ENCODE data around the gene STX1A. TPM values are rescaled to one million over a fixed set of nuclear protein-coding genes. Genes with fewer than 3 reads are reported as not detected.

The STX1A gene
- total RNA-seq, 2 donors from 2014 or later: 2.6 TPM

GRCh38 chr7:73669858-73670385 is 49.5 kb downstream of the STX1A start:
- H3K4me3 ChIP-seq: no peak overlapping the region
- no peak overlapping the region for H3K27ac ChIP-seq
- peaks cover 0 to 13% of the 10 kb centered on the region in 2 donors for H3K4me1 ChIP-seq
- no peaks in the 10 kb centered on the region for H3K27me3 ChIP-seq
- no peak for DNase-seq (ENCODE audit: low spot score)
- TF ChIP-seq CTCF (IDR thresholded peaks at IDR 0.05): no peak
- no peaks in the 10 kb centered on the region for H3K9me3 ChIP-seq
- H3K36me3 ChIP-seq: no peaks in the 10 kb centered on the region

GRCh38 chr7:73669288-73669701 is 50.2 kb downstream of the STX1A start:
- DNase-seq (ENCODE audit: low spot score): no peak
- H3K36me3 ChIP-seq: no peaks in the 10 kb centered on the region
- no peak overlapping the region for H3K4me3 ChIP-seq
- TF ChIP-seq CTCF (IDR thresholded peaks at IDR 0.05): no peak
- H3K27ac ChIP-seq: no peak overlapping the region
- H3K4me1 ChIP-seq: peaks cover 0 to 13% of the 10 kb centered on the region in 2 donors
- no peaks in the 10 kb centered on the region for H3K9me3 ChIP-seq
- no peaks in the 10 kb centered on the region for H3K27me3 ChIP-seq

GRCh38 chr7:73668886-73669230 is 50.6 kb downstream of the STX1A start:
- no peaks in the 10 kb centered on the region for H3K9me3 ChIP-seq
- H3K36me3 ChIP-seq: no peaks in the 10 kb centered on the region
- no peak for DNase-seq (ENCODE audit: low spot score)
- H3K27me3 ChIP-seq: no peaks in the 10 kb centered on the region
- TF ChIP-seq CTCF (IDR thresholded peaks at IDR 0.05): no peak
- peaks cover 0 to 13% of the 10 kb centered on the region in 2 donors for H3K4me1 ChIP-seq
- H3K27ac ChIP-seq: no peak overlapping the region
- H3K4me3 ChIP-seq: peak overlapping the region; percentile 59 to 60

GRCh38 chr7:73668103-73668885 is 51.2 kb downstream of the STX1A start:
- Histone ChIP-seq H3K27me3 (no peaks in the 10 kb centered on the region), H3K9me3 (no peaks in the 10 kb centered on the region), H3K36me3 (no peaks in the 10 kb centered on the region), H3K4me1 (peaks cover 0 to 13% of the 10 kb centered on the region in 2 donors), H3K27ac (no peak overlapping the region), H3K4me3 (peak overlapping the region; percentile 59 to 60)
- DNase-seq (ENCODE audit: low spot score): no peak
- TF ChIP-seq CTCF (IDR thresholded peaks at IDR 0.05): no peak

- H3K27me3 ChIP-seq: no peaks in the 10 kb centered on the region
- no peaks in the 10 kb centered on the region for H3K9me3 ChIP-seq
- H3K27ac ChIP-seq: no peak within 1 kb of the TSS
- H3K4me3 ChIP-seq: peak within 1 kb of the TSS; percentile 59 to 60
- peaks cover 0 to 13% of the 10 kb centered on the region in 2 donors for H3K4me1 ChIP-seq
- H3K36me3 ChIP-seq: no peaks in the 10 kb centered on the region
- DNase-seq (ENCODE audit: low spot score): peak; percentile 77
- peak; percentile 82 to 98 for TF ChIP-seq CTCF (IDR thresholded peaks at IDR 0.05)
Measured at GRCh38 chr7:73667344-73668102, 51.9 kb downstream of the STX1A start, which contains the start of gene VPS37D. VPS37D (plus strand) TSS chr7:73667831; CDS start chr7:73667959, 128 bp downstream.

Measured in right atrium auricular region (tissue), 2 donors.